DMS 273 (cell line): Measurements from ENCODE around the gene GDI2.

Experiments used
- DNase-seq: peaks from one replicate; lab custom pipeline; 2025; ENCODE audit not compliant: unreplicated experiment; lab: John Stamatoyannopoulos, UW

The GDI2 gene

DNA sequence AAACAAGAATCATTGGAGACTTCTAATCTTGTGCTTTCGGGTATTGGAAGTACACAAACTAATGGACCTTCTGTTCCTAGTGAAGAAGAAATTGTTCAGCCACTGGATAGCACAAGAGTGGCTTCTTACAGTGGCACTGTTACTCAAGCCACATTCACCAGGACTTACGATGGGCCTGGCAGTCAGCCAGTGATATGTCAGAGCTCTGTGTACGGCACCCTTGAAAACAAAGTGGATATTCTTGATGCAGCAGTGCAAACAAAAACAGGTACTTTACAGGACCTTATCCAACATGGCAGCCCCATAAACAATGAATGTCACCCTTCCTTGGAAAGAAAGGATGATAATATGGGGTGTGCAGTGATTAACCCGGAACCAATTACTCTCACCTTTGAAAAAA lies 67.0 kb downstream of the GDI2 start:
- no peak for DNase-seq

DNA sequence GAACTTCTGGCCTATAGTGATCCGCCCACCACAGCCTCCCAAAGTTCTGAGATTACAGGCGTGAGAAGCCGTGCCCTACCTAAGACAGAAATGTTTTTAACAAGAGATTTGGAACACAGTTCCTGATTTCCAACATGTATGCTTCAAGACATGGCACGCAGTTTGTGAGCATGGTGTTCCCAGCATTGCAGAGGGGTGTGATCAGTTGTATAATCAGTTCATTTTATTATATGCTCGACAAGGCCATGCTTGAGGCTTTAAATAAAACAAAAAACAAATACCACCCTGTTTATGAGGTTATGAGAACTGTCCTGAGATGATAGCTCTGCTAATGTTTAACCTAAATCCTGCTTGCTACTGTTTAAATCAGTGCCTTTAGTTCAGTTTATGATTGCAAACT lies 68.4 kb downstream of the GDI2 start:
- no peak for DNase-seq

DNA sequence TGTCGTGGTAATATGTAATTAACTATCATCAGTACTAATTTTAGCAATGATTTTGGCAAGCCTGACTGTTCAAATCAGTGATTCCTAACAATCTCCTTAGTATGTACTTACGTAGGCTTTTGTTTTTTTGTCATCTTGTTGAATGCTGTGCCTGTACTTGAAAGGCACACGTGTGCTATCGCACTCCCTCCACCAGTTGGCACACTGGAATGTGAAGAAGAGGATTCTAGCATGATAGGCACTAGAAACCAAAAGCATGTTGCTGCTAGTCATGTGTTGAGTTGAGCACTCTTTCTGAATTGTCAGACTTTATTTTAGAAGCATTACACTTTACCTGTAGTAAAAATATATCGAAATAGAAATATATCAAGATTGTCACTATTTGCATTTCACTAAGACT lies 69.5 kb downstream of the GDI2 start:
- no peak for DNase-seq

DNA sequence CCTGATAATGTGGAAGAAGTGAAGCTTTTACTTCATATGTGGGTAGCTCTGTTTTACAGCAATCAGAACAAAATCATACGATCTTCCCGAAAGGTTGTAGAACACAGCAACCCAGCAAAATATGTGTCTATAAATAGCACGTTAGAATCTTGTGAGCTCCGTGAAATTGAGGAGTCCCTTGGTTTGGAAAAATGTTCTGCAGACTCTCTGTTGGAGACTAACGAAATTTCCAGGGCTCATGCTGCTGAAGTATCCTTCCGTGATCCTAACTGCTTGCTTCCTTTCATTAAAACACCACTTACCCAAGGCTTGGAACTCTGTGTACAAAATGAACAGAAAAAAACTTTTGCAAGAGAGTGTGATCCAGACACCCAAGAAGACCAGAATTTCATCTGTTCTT lies 71.1 kb downstream of the GDI2 start:
- DNase-seq = no peak

DNA sequence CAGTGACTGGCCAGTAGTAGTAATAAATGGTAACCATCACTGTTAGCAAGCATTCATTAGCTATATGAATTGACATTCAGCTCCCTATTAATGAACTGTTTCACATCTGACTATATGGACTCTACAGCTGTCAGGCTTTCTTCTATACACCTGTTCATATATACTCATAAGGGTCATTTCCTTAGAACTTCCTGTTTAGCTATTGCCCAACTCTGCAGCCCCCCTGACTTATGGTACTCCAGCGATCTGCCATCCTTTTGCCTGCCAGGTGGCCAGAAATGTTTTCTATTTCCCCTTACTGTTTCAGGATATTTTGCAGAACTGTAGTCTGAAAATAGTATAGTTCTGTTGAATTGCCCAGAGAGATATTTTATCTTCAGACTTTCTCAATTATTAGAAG lies 72.0 kb downstream of the GDI2 start:
- DNase-seq = no peak

DNA sequence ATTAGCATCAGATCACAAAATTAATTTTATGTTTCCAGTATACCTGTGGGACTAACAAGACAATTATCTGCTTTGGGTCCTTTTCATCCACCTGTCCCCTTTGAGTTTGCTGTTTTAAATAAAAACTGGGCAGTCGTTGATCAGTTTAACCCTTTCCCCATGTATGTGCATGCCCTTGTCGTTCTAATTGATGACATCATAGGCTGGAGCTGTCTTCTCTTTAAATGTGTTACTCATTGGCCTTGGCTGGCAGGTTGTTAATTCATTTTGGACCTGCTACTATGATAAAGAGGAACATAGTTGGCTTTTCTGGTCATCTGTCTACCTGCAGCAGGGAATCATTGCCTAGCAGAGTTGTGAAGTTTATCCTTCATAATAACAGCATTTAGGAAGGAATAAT lies 74.8 kb downstream of the GDI2 start:
- no peak for DNase-seq

DNA sequence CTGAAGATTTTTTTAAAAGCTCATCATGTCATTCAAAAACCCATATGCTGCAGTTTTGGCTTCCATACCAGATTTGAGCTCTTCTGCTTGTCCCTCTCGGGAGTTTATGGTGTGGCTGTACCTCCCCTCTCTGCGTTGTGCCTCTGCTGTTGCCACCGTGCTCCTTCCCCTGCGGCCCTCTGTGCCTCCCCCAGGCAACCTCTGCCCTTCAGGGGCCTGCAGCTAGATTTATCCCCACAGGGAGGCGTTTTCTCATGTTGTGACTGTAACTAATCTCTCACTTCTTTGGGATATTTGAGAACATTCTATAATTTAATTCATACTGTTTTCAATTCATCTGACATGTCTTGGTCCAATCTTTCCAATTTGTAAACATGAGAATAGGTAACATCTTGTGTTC lies 75.9 kb downstream of the GDI2 start:
- DNase-seq = no peak

DNA sequence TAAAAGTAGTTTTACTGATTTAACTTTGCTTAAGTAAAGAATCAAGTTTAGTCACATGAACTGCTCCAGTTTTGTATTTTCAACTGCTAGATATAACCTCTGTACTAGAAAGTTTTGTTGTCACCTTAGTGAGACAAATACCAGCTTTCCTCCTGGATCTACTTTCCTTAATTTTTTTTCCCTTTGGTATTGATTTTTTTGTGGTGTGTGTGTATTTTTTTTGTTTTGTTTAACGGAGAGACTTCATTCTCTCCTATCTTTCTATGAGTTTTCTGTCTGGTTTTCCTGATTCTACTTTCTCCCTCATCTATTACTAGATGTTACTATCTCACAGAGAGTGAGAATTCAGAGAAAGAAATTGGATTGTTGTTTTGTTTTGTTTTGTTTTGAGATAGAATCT lies 76.6 kb downstream of the GDI2 start:
- DNase-seq = no peak

DNA sequence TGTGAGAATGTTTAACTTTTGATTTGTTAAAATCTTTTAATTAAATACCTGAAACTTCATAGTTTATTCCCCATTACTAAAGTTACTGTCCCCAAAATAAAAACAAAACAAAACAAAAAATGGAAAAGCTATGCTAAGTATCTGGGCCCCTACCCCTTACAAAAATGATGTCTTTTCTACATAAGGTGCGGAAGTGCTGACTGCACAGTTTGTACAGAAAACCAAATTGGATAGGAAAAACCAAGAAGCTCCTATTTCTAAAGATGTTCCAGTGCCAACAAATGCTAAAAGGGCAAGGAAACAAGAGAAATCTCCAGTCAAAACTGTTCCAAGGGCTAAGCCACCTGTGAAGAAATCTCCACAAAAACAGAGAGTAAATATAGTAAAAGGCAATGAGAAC lies 78.1 kb downstream of the GDI2 start:
- DNase-seq = no peak

DNA sequence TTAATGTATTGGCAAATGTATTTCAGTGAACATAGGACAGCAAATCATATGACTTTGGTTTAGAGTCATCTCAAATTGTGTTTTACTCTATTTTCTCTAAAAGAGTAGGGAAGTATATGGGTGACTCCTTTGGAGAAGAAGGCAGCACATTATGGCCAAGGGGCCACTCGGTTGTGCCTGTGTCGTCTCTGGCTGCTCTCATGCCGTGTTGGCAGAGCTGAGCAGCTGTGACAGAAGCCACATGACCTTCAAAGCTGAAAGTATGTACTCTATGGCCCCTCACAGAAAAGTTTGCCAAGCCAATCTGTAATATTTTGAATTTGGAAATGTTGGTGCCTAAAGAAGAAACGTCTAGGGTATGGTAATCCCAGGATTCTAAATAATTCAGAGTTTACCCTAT lies 81.1 kb downstream of the GDI2 start:
- DNase-seq = no peak

DNA sequence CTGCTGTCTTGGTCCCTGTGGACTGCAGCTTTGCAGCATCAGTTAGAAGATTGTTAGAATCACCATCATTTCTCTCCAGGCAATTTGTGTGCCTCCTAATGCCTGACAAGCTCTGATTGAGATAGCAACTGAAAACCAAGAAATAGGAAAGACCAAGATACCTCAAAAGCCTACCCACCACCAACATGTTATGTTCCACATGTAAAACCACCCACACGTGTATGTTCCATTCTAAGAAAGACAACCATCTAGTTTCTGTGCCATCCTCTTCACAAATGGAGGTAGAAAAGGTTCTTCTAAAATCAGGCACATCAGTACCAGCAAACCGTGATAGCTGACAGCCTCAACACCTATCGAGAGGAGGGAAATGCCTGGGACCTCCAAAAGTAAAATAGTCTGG lies 81.7 kb downstream of the GDI2 start:
- DNase-seq = no peak

DNA sequence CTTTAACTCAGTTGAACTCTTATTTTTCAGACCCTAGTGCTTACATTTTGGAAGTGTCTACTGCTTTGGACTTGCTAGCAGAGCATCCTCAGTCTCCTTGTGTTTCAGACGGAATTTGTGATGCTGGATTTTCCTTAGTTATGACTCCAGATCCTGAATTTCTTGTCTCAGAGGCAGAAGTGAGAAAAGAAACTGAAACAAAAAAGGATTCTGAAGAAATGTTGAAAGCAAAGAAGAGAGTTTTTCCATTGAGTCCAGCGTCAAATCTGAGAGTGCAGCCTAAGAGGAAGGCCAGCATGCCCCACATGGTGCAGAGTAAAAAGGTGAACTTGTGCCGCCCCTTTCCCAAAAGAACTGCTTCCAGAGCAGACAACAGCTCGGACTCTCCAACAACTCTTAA lies 82.5 kb downstream of the GDI2 start:
- DNase-seq = no peak

DNA sequence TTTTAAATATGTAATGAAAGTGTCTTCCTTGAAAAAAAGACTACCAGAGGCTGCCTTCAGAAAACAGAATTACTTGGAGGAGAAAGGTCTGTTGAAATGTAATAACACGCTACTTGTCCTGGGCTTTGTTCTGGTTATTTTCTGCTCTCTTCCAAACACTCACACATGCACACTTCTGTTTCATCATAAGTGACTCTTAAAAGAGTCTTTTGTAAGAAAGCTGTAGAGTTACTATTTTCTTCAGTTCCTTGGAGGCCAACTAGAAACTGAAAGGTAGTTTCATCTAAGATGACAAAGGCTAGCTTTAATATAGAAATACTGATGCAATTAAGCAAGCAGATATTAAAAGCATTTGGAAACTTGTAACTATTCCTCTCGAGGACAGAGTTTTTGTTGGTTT lies 89.5 kb downstream of the GDI2 start:
- DNase-seq = no peak

DNA sequence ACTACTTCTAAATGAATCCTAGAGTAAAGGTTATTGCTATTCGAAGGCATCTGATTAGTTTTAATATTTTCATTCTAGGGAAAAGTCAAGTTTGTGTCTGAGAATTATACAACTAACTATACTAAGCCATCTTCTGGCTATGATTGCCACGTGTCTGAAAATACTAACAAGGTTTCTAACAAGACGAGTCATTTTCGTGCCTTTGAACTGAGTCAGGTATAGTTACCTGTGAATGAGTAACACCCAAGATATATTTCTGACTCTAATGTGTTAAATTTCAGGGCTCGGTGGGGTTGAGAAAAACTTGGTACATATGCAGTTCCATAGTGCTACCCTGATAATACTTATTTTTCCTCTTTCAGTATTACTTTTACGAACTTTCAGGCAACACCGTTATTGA lies 93.1 kb downstream of the GDI2 start:
- no peak for DNase-seq

DNA sequence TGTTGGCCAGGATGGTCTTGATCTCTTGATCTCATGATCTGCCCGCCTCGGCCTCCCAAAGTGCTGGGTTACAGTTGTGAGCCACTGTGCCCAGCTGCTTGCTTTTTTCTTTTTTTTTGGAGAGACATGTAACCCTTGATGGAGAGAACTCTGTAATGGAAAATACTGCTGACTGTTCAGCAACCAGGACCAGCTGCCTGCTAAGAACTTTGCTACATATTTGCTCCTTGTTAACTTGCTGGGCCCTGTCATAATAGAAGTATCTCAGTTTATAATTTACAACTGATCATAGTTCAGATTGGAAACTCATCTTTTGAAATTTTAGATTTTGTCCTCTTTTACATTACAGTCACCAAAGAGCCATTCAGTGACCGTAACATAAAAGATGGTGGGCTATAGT lies 93.7 kb downstream of the GDI2 start:
- DNase-seq = no peak
